Suppressor macrophage (primary cell): ENCODE results near the gene NCAPH2.

Source experiments
- DNase-seq, 4 experiments: peaks; one replicate each; pipeline ENCODE4 v3.0.0-alpha.2; 2020 to 2022

The NCAPH2 gene

GRCh38 chr22:50474710-50475651, 33.0 kb upstream of the NCAPH2 start, which contains the start of gene SBF1:
SBF1 (minus strand) TSS chr22:50475035; CDS start chr22:50474840, 195 bp downstream.
- DNase-seq, result peak; percentile 94 to 98 (median 96)

- no peak for DNase-seq
Measured at GRCh38 chr22:50475652-50476002, 32.4 kb upstream of the NCAPH2 start.

GRCh38 chr22:50476868-50477267, 31.2 kb upstream of the NCAPH2 start:
- DNase-seq, result no peak

GRCh38 chr22:50477923-50478322, 30.1 kb upstream of the NCAPH2 start:
- DNase-seq, result no peak

- DNase-seq, result peak; percentile 23 to 62 (median 40)
Measured at GRCh38 chr22:50479721-50480120, 28.3 kb upstream of the NCAPH2 start.

GRCh38 chr22:50481045-50481439, 27.0 kb upstream of the NCAPH2 start:
- DNase-seq, result no peak

- peak in 3 of 4 experiments; percentile 17 to 54 (median 42) for DNase-seq
Measured at GRCh38 chr22:50481440-50482106, 26.5 kb upstream of the NCAPH2 start, which contains the start of gene ADM2. ADM2 (plus strand) TSS chr22:50481543; CDS start chr22:50481848, 305 bp downstream.

GRCh38 chr22:50482107-50483074, 25.6 kb upstream of the NCAPH2 start:
- no peak for DNase-seq

- DNase-seq, result no peak
Measured at GRCh38 chr22:50483106-50483505, 24.9 kb upstream of the NCAPH2 start.

- no peak for DNase-seq
Measured at GRCh38 chr22:50483556-50483955, 24.5 kb upstream of the NCAPH2 start.

GRCh38 chr22:50483977-50484853, 23.8 kb upstream of the NCAPH2 start:
- DNase-seq, result no peak

- no peak for DNase-seq
Measured at GRCh38 chr22:50485221-50486131, 22.5 kb upstream of the NCAPH2 start.

GRCh38 chr22:50486561-50487289, 21.3 kb upstream of the NCAPH2 start, which contains the start of gene MIOX:
MIOX (plus strand) TSS chr22:50486859; CDS start chr22:50486898, 39 bp downstream.
- DNase-seq, result no peak

- no peak for DNase-seq
Measured at GRCh38 chr22:50487290-50488005, 20.6 kb upstream of the NCAPH2 start.

- no peak for DNase-seq
Measured at GRCh38 chr22:50488006-50488677, 19.9 kb upstream of the NCAPH2 start.

GRCh38 chr22:50488886-50489285, 19.1 kb upstream of the NCAPH2 start:
- DNase-seq, result no peak

- no peak for DNase-seq
Measured at GRCh38 chr22:50489363-50490243, 18.4 kb upstream of the NCAPH2 start.
